GM18909 (cell line): Measurements from ENCODE around the gene ANKRD33.

Experiments
- ATAC-seq: cut with Tn5 transposase; IDR thresholded peaks from one replicate; pipeline ENCODE4 v1.9.1; 2021; ENCODE audit warnings: mild to moderate bottlenecking; ENCODE audit not compliant: unreplicated experiment, poor library complexity

Gene ANKRD33

GRCh38 chr12:51887476-51888315 is at the start of gene ANKRD33:
TSS of gene ANKRD33 (plus strand) at chr12:51888103. CDS start at chr12:51888187, 84 bp downstream.
- no peak for ATAC-seq

- no peak for ATAC-seq
Observed at GRCh38 chr12:51838762-51839161, 49.1 kb upstream of the ANKRD33 start.

- ATAC-seq = no peak
Observed at GRCh38 chr12:51839310-51839947, 48.5 kb upstream of the ANKRD33 start.

GRCh38 chr12:51840966-51841365 is 46.9 kb upstream of the ANKRD33 start:
- ATAC-seq = no peak

- no peak for ATAC-seq
Observed at GRCh38 chr12:51841727-51842126, 46.2 kb upstream of the ANKRD33 start.

- ATAC-seq = no peak
Observed at GRCh38 chr12:51844854-51845253, 43.0 kb upstream of the ANKRD33 start.

GRCh38 chr12:51845482-51845881 is 42.4 kb upstream of the ANKRD33 start:
- no peak for ATAC-seq

- ATAC-seq = no peak
Observed at GRCh38 chr12:51846271-51846691, 41.6 kb upstream of the ANKRD33 start.

GRCh38 chr12:51846911-51847642 is 40.8 kb upstream of the ANKRD33 start:
- ATAC-seq = no peak

GRCh38 chr12:51847643-51848325 is 40.1 kb upstream of the ANKRD33 start:
- no peak for ATAC-seq

- ATAC-seq = no peak
Observed at GRCh38 chr12:51848326-51848727, 39.6 kb upstream of the ANKRD33 start, which contains the start of gene FIGNL2. TSS of gene FIGNL2 (minus strand) at chr12:51848718. CDS start at chr12:51822413, 26,305 bp downstream.

- no peak for ATAC-seq
Observed at GRCh38 chr12:51848841-51849735, 38.8 kb upstream of the ANKRD33 start.

GRCh38 chr12:51850081-51850964 is 37.6 kb upstream of the ANKRD33 start:
- ATAC-seq = no peak

- no peak for ATAC-seq
Observed at GRCh38 chr12:51850965-51851299, 37.0 kb upstream of the ANKRD33 start.

GRCh38 chr12:51851413-51852124 is 36.3 kb upstream of the ANKRD33 start:
- no peak for ATAC-seq

GRCh38 chr12:51852404-51853137 is 35.3 kb upstream of the ANKRD33 start:
- ATAC-seq = no peak
